Measurements from ENCODE around the gene RASSF4. TPM values are rescaled to one million over a fixed set of nuclear protein-coding genes. Genes with fewer than 3 reads are reported as not detected.

RASSF4 gene
- total RNA-seq, 2 donors from 2014 or later = 1.5 to 2.9 TPM

GRCh38 chr10:44956717-44957706 is 2.6 kb upstream of the RASSF4 start:
- Mint-ChIP-seq H3K4me1 (peaks cover 15% of the 10 kb centered on the region), H3K4me3 (no peak overlapping the region), H3K36me3 (ENCODE audit: low read depth) (peaks cover 8% of the 10 kb centered on the region), H3K27me3 (no peaks in the 10 kb centered on the region), H3K27ac (no peak overlapping the region)
- H3K9me3 ChIP-seq (ENCODE audit: control insufficient read depth, low read length, poor library complexity, severe bottlenecking) = no peaks in the 10 kb centered on the region
- DNase-seq (no peak), ATAC-seq (no peak)

- no peaks in the 10 kb centered on the region for H3K27me3 Mint-ChIP-seq
- peaks cover 8% of the 10 kb centered on the region for H3K36me3 Mint-ChIP-seq (ENCODE audit: low read depth)
- peak overlapping the region; percentile 77 for H3K27ac Mint-ChIP-seq
- ATAC-seq (no peak), DNase-seq (no peak)
- peaks cover 15% of the 10 kb centered on the region for H3K4me1 Mint-ChIP-seq
- no peaks in the 10 kb centered on the region for H3K9me3 ChIP-seq (ENCODE audit: control insufficient read depth, low read length, poor library complexity, severe bottlenecking)
- H3K4me3 Mint-ChIP-seq = peak overlapping the region; percentile 86
Observed at GRCh38 chr10:44958196-44958897, 1.3 kb upstream of the RASSF4 start.

GRCh38 chr10:44958898-44959246 is 730 bp upstream of the RASSF4 start:
- DNase-seq = no peak

GRCh38 chr10:44960088-44960460 is 472 bp downstream of the RASSF4 start:
- Mint-ChIP-seq H3K27me3 (no peaks in the 10 kb centered on the region), H3K36me3 (ENCODE audit: low read depth) (peaks cover 5% of the 10 kb centered on the region), H3K27ac (no peak overlapping the region), H3K4me3 (peak overlapping the region; percentile 86), H3K4me1 (peaks cover 11% of the 10 kb centered on the region)
- DNase-seq = no peak
- H3K9me3 ChIP-seq (ENCODE audit: control insufficient read depth, low read length, poor library complexity, severe bottlenecking) = no peaks in the 10 kb centered on the region
- ATAC-seq = no peak

More at GRCh38 chr10:44958898-44959246, 730 bp upstream of the RASSF4 start:
- H3K27me3 Mint-ChIP-seq = no peaks in the 10 kb centered on the region
- H3K9me3 ChIP-seq (ENCODE audit: control insufficient read depth, low read length, poor library complexity, severe bottlenecking) = no peaks in the 10 kb centered on the region
- no peak for ATAC-seq
- peak overlapping the region; percentile 86 for H3K4me3 Mint-ChIP-seq
- peak overlapping the region; percentile 77 for H3K27ac Mint-ChIP-seq
- peaks cover 15% of the 10 kb centered on the region for H3K4me1 Mint-ChIP-seq
- H3K36me3 Mint-ChIP-seq (ENCODE audit: low read depth) = peaks cover 8% of the 10 kb centered on the region

GRCh38 chr10:44960482-44961229 is 1.1 kb downstream of the RASSF4 start:
- DNase-seq (no peak), ATAC-seq (no peak)
- Mint-ChIP-seq H3K36me3 (ENCODE audit: low read depth) (peaks cover 5% of the 10 kb centered on the region), H3K27me3 (no peaks in the 10 kb centered on the region), H3K4me3 (peak overlapping the region; percentile 86), H3K27ac (no peak overlapping the region), H3K4me1 (peaks cover 11% of the 10 kb centered on the region)
- H3K9me3 ChIP-seq (ENCODE audit: control insufficient read depth, low read length, poor library complexity, severe bottlenecking) = no peaks in the 10 kb centered on the region

- Mint-ChIP-seq H3K27ac (no peak overlapping the region), H3K4me3 (no peak overlapping the region), H3K4me1 (peaks cover 11% of the 10 kb centered on the region)
Observed at GRCh38 chr10:44961230-44961571, 1.6 kb downstream of the RASSF4 start.

GRCh38 chr10:44961931-44962750 is 2.5 kb downstream of the RASSF4 start:
- DNase-seq = no peak
- H3K4me3 Mint-ChIP-seq = no peak overlapping the region

More at GRCh38 chr10:44961230-44961571, 1.6 kb downstream of the RASSF4 start:
- H3K36me3 Mint-ChIP-seq (ENCODE audit: low read depth) = peaks cover 2% of the 10 kb centered on the region
- H3K9me3 ChIP-seq (ENCODE audit: control insufficient read depth, low read length, poor library complexity, severe bottlenecking) = no peaks in the 10 kb centered on the region
- ATAC-seq = no peak
- DNase-seq = no peak
- H3K27me3 Mint-ChIP-seq = no peaks in the 10 kb centered on the region

GRCh38 chr10:44962870-44963738 is 3.5 kb downstream of the RASSF4 start:
- ATAC-seq (no peak), DNase-seq (no peak)
- no peaks in the 10 kb centered on the region for H3K36me3 Mint-ChIP-seq (ENCODE audit: low read depth)
- H3K9me3 ChIP-seq (ENCODE audit: control insufficient read depth, low read length, poor library complexity, severe bottlenecking) = no peaks in the 10 kb centered on the region
- no peaks in the 10 kb centered on the region for H3K27me3 Mint-ChIP-seq
- peaks cover 15% of the 10 kb centered on the region for H3K4me1 Mint-ChIP-seq
- H3K4me3 Mint-ChIP-seq = no peak overlapping the region
- H3K27ac Mint-ChIP-seq = no peak overlapping the region

More at GRCh38 chr10:44961931-44962750, 2.5 kb downstream of the RASSF4 start:
- no peaks in the 10 kb centered on the region for H3K27me3 Mint-ChIP-seq
- H3K36me3 Mint-ChIP-seq (ENCODE audit: low read depth) = no peaks in the 10 kb centered on the region
- no peak overlapping the region for H3K27ac Mint-ChIP-seq
- no peak for ATAC-seq
- peaks cover 11% of the 10 kb centered on the region for H3K4me1 Mint-ChIP-seq
- no peaks in the 10 kb centered on the region for H3K9me3 ChIP-seq (ENCODE audit: control insufficient read depth, low read length, poor library complexity, severe bottlenecking)

- no peaks in the 10 kb centered on the region for H3K27me3 Mint-ChIP-seq
- no peaks in the 10 kb centered on the region for H3K36me3 Mint-ChIP-seq (ENCODE audit: low read depth)
- no peak overlapping the region for H3K4me3 Mint-ChIP-seq
- H3K27ac Mint-ChIP-seq = no peak overlapping the region
- DNase-seq = no peak
- H3K9me3 ChIP-seq (ENCODE audit: control insufficient read depth, low read length, poor library complexity, severe bottlenecking) = no peaks in the 10 kb centered on the region
- ATAC-seq = no peak
- peaks cover 17% of the 10 kb centered on the region for H3K4me1 Mint-ChIP-seq
Observed at GRCh38 chr10:44963772-44964633, 4.4 kb downstream of the RASSF4 start.

- no peaks in the 10 kb centered on the region for H3K36me3 Mint-ChIP-seq (ENCODE audit: low read depth)
- H3K9me3 ChIP-seq (ENCODE audit: control insufficient read depth, low read length, poor library complexity, severe bottlenecking) = no peaks in the 10 kb centered on the region
- H3K27me3 Mint-ChIP-seq = no peaks in the 10 kb centered on the region
- ATAC-seq (no peak), DNase-seq (no peak)
- H3K27ac Mint-ChIP-seq = no peak overlapping the region
- H3K4me1 Mint-ChIP-seq = peaks cover 22% of the 10 kb centered on the region
- no peak overlapping the region for H3K4me3 Mint-ChIP-seq
Observed at GRCh38 chr10:44965104-44965503, 5.5 kb downstream of the RASSF4 start.

- Mint-ChIP-seq H3K27ac (no peak overlapping the region), H3K36me3 (ENCODE audit: low read depth) (no peaks in the 10 kb centered on the region), H3K4me3 (no peak overlapping the region), H3K4me1 (peaks cover 22% of the 10 kb centered on the region), H3K27me3 (no peaks in the 10 kb centered on the region)
- no peak for ATAC-seq
- DNase-seq = no peak
- H3K9me3 ChIP-seq (ENCODE audit: control insufficient read depth, low read length, poor library complexity, severe bottlenecking) = no peaks in the 10 kb centered on the region
Observed at GRCh38 chr10:44965651-44966097, 6.1 kb downstream of the RASSF4 start.
